Ishikawa (cell line): ENCODE data around the gene EYA4.

ENCODE experiments used
- CEBPB ChIP-seq: IDR thresholded peaks from 2 replicates; pipeline ENCODE4 v1.6.1; 2012
- EGR1 ChIP-seq: IDR thresholded peaks from 2 replicates; pipeline ENCODE4 v1.6.1; 2012
- EP300 ChIP-seq: IDR thresholded peaks from 2 replicates; pipeline ENCODE4 v1.6.1; 2012; ENCODE audit warnings: borderline replicate concordance
- FOXM1 ChIP-seq: IDR thresholded peaks from 2 replicates; pipeline ENCODE4 v1.6.1; 2012; ENCODE audit warnings: low read depth, borderline replicate concordance
- NFIC ChIP-seq: IDR thresholded peaks from 2 replicates; pipeline ENCODE4 v1.6.1; 2012
- RAD21 ChIP-seq: IDR thresholded peaks from 2 replicates; pipeline ENCODE4 v1.6.1; 2012; ENCODE audit warnings: low read depth
- TAF1 ChIP-seq: IDR thresholded peaks from 2 replicates; pipeline ENCODE4 v1.6.1; 2012; ENCODE audit warnings: low read depth, mild to moderate bottlenecking
- TCF12 ChIP-seq: IDR thresholded peaks from 2 replicates; pipeline ENCODE4 v1.6.1; 2012; ENCODE audit warnings: low read depth
- TEAD4 ChIP-seq: IDR thresholded peaks from 2 replicates; pipeline ENCODE4 v1.6.1; 2012
- YY1 ChIP-seq: IDR thresholded peaks from 2 replicates; pipeline ENCODE4 v1.6.1; 2012; ENCODE audit warnings: low read depth
- ZBTB7A ChIP-seq: IDR thresholded peaks from 2 replicates; pipeline ENCODE4 v1.6.1; 2012; ENCODE audit warnings: low read depth
- TF ChIP-seq, protein P1 (sequence below): IDR thresholded peaks from 2 replicates; pipeline ENCODE4 v1.6.1; 2012; ENCODE audit warnings: low read depth, mild to moderate bottlenecking
- TF ChIP-seq, protein P2 (sequence below): IDR thresholded peaks from 2 replicates; pipeline ENCODE4 v1.6.1; 2012
- TF ChIP-seq, protein P3 (sequence below): IDR thresholded peaks from 2 replicates; pipeline ENCODE4 v1.6.1; 2012

EYA4 gene

DNA sequence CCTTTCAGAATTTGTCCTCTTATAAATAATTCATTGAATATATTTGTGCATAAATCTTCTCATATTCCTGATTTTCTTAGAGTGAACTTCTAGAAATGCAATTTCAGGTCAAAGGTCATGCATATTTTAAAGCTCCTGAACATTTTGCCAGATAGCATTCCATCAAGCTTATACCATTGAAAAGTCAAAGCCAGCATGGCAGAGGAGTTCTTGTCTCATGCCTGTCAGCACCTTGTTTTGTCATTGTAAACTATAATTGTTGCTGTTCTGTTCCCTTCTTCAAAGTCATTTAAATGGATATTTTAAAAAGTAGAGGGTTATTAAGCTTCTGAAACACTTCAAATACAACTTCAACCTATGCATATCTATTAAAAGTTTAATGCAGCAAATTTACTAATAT is 170.6 kb downstream of the EYA4 start:
- TF ChIP-seq TCF12 (no peak), FOXM1 (no peak), TEAD4 (0 out of 2 replicates have a peak, but pooled peaks have one; percentile 7), EGR1 (no peak)
- TF ChIP-seq, protein P1, sequence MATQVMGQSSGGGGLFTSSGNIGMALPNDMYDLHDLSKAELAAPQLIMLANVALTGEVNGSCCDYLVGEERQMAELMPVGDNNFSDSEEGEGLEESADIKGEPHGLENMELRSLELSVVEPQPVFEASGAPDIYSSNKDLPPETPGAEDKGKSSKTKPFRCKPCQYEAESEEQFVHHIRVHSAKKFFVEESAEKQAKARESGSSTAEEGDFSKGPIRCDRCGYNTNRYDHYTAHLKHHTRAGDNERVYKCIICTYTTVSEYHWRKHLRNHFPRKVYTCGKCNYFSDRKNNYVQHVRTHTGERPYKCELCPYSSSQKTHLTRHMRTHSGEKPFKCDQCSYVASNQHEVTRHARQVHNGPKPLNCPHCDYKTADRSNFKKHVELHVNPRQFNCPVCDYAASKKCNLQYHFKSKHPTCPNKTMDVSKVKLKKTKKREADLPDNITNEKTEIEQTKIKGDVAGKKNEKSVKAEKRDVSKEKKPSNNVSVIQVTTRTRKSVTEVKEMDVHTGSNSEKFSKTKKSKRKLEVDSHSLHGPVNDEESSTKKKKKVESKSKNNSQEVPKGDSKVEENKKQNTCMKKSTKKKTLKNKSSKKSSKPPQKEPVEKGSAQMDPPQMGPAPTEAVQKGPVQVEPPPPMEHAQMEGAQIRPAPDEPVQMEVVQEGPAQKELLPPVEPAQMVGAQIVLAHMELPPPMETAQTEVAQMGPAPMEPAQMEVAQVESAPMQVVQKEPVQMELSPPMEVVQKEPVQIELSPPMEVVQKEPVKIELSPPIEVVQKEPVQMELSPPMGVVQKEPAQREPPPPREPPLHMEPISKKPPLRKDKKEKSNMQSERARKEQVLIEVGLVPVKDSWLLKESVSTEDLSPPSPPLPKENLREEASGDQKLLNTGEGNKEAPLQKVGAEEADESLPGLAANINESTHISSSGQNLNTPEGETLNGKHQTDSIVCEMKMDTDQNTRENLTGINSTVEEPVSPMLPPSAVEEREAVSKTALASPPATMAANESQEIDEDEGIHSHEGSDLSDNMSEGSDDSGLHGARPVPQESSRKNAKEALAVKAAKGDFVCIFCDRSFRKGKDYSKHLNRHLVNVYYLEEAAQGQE = no peak
- TF ChIP-seq, protein P2, sequence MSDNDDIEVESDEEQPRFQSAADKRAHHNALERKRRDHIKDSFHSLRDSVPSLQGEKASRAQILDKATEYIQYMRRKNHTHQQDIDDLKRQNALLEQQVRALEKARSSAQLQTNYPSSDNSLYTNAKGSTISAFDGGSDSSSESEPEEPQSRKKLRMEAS = no peak

GRCh38 chr6:133415262-133415661 is 174.1 kb downstream of the EYA4 start:
- no peak for TF ChIP-seq RAD21
- TF ChIP-seq, protein P3, sequence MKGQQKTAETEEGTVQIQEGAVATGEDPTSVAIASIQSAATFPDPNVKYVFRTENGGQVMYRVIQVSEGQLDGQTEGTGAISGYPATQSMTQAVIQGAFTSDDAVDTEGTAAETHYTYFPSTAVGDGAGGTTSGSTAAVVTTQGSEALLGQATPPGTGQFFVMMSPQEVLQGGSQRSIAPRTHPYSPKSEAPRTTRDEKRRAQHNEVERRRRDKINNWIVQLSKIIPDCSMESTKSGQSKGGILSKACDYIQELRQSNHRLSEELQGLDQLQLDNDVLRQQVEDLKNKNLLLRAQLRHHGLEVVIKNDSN = no peak
- no peak for TF ChIP-seq ZBTB7A
- TF ChIP-seq TCF12 = no peak

DNA sequence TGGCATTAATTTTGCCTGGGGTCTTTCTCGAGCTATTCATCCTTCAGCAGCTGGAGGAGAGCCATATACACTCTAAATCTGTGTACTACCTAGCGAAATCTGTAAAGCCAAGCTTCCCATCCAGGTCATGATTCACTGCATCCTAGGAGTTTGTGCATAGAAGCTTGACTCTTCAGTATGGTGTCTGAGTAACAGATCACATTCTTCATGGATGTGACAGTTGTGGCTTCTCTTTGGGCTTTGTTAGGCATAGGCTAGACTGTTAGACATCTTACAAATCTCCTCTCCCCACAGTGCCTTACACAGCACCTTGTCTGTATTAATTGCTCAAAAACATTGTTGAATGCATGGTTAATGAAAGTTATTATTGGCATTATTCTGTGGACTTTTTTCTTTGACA is 177.0 kb downstream of the EYA4 start:
- TF ChIP-seq, protein P1 = no peak
- TF ChIP-seq YY1 = no peak
- no peak for TF ChIP-seq RAD21
- no peak for TF ChIP-seq NFIC
- TF ChIP-seq TAF1 = no peak

- TF ChIP-seq, protein P3 = no peak
These were observed 182.1 kb downstream of the EYA4 start for GRCh38 chr6:133423242-133423641.

DNA sequence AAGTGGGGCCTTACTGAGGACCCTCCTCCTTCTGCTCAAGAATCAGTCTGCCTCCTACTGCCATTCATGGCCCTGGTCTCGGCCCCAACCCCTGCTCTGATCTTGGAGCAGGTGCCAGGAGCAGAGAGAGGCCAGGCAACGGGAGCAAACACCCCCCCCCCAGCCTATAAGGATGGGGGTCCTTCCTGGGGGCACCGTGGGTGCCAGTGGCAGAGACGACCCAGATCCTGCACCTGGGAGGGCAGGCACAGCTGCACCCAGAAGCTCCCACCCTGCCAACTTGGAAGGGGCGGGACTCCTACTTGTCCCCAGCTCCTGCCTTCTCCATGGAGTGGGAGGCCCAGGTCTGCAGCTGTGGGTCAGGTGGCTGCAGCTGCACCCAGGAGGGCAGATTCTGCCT is 183.2 kb downstream of the EYA4 start:
- TF ChIP-seq RAD21 (no peak), EP300 (no peak), FOXM1 (no peak), EGR1 (no peak)
- TF ChIP-seq, protein P1 = no peak
- TF ChIP-seq, protein P3 = no peak

DNA sequence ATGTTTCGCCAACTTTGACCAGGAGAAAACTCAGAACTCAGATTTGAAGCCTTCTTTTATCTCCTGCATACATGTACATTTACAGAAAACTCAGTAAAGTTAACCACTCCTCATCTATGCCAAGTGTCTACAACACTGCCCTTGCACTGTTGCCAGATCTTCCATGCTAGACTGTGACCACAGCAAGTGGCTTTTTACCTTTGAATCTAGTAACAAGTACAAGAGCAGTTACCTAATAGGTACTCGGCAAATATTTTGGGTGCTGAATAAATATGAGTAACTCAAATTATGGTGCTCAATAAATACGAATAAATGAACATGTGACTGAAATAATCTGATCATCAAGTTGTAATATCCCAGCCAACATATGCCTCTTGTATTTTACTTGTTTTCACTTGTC is 184.9 kb downstream of the EYA4 start:
- TF ChIP-seq TEAD4 (no peak), RAD21 (no peak), FOXM1 (no peak), EGR1 (no peak), YY1 (no peak), CEBPB (no peak), TCF12 (no peak)
- TF ChIP-seq, protein P1 = no peak
- TF ChIP-seq, protein P3 = no peak
